Fibroblast of villous mesenchyme (primary cell): ENCODE results near the gene CDH4. TPM values are rescaled to one million over a fixed set of nuclear protein-coding genes. Genes with fewer than 3 reads are reported as not detected.

Experiments
- DNase-seq: peaks from one replicate; pipeline ENCODE4 v3.0.0-alpha.2; 2010; ENCODE audit warnings: low read depth
- H3K4me3 ChIP-seq: 2 replicates; pipeline ENCODE4 v1.5.1; 2011; ENCODE audit warnings: low read depth, mild to moderate bottlenecking, low read length
- CTCF ChIP-seq: IDR thresholded peaks from 2 replicates; pipeline ENCODE4 v1.5.1; 2012; ENCODE audit warnings: low read depth, mild to moderate bottlenecking, low read length; ENCODE audit not compliant: insufficient read depth
- total RNA-seq: library from RNA; depleted of rRNA; stranded (reverse); fragments of >200 nt; gene quantifications from 2 replicates; pipeline ENCODE4 v1.2.3, GENCODE V29; 2012

The CDH4 gene
- total RNA-seq, 1 donor, result 1.7 TPM

GRCh38 chr20:61879694-61880093 lies 627.6 kb downstream of the CDH4 start:
- no peak overlapping the region for H3K4me3 ChIP-seq
- no peak for DNase-seq
- no peak for TF ChIP-seq CTCF

GRCh38 chr20:61880706-61881105 lies 628.6 kb downstream of the CDH4 start:
- H3K4me3 ChIP-seq, result no peak overlapping the region
- no peak for TF ChIP-seq CTCF
- no peak for DNase-seq

- H3K4me3 ChIP-seq, result no peak overlapping the region
- no peak for TF ChIP-seq CTCF
- no peak for DNase-seq
Measured at GRCh38 chr20:61881416-61881815, 629.4 kb downstream of the CDH4 start.

- H3K4me3 ChIP-seq, result no peak overlapping the region
- TF ChIP-seq CTCF, result no peak
- DNase-seq, result no peak
Measured at GRCh38 chr20:61881861-61882260, 629.8 kb downstream of the CDH4 start.

GRCh38 chr20:61882716-61883615 lies 630.9 kb downstream of the CDH4 start:
- no peak for TF ChIP-seq CTCF
- no peak for DNase-seq
- H3K4me3 ChIP-seq, result no peak overlapping the region

GRCh38 chr20:61883857-61884393 lies 631.9 kb downstream of the CDH4 start:
- no peak for DNase-seq
- TF ChIP-seq CTCF, result no peak
- no peak overlapping the region for H3K4me3 ChIP-seq
